OCI-LY1 (cell line): ENCODE results near the gene CRAMP1.

Experiments
- EZH2 ChIP-seq: fragments of 200-600 bp; sonication (generic), shearing (Covaris generic); IDR thresholded peaks from 2 replicates; pipeline ENCODE4 v1.8.0; 2017; ENCODE audit warnings: borderline replicate concordance, mixed run types, mild to moderate bottlenecking, antibody characterized with exemption, low read length, moderate library complexity, mixed read lengths
- TF ChIP-seq, protein P1 (sequence below): fragments of 200-600 bp; sonication (generic), shearing (Covaris generic); IDR thresholded peaks from 2 replicates; pipeline ENCODE4 v1.5.1; 2017; ENCODE audit warnings: mild to moderate bottlenecking, antibody characterized with exemption, low read length, moderate library complexity, mixed read lengths

GRCh38 chr16:1673424-1674151 is 61.4 kb downstream of the CRAMP1 start:
- TF ChIP-seq, protein P1, sequence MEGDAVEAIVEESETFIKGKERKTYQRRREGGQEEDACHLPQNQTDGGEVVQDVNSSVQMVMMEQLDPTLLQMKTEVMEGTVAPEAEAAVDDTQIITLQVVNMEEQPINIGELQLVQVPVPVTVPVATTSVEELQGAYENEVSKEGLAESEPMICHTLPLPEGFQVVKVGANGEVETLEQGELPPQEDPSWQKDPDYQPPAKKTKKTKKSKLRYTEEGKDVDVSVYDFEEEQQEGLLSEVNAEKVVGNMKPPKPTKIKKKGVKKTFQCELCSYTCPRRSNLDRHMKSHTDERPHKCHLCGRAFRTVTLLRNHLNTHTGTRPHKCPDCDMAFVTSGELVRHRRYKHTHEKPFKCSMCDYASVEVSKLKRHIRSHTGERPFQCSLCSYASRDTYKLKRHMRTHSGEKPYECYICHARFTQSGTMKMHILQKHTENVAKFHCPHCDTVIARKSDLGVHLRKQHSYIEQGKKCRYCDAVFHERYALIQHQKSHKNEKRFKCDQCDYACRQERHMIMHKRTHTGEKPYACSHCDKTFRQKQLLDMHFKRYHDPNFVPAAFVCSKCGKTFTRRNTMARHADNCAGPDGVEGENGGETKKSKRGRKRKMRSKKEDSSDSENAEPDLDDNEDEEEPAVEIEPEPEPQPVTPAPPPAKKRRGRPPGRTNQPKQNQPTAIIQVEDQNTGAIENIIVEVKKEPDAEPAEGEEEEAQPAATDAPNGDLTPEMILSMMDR: no peak
- TF ChIP-seq EZH2: no peak
